Neural progenitor cell (in vitro differentiated cells): Measurements from ENCODE around the gene NKTR. TPM values are rescaled to one million over a fixed set of nuclear protein-coding genes. Genes with fewer than 3 reads are reported as not detected.

Experiments used
- DNase-seq: peaks from one replicate; pipeline ENCODE4 v3.0.0-alpha.2; 2016; ENCODE audit warnings: low spot score
- H2AFZ ChIP-seq: fragments of 200-600 bp; sonication (generic); replicated peaks from 2 replicates; pipeline ENCODE4 v1.6.1; 2016; ENCODE audit warnings: antibody characterized with exemption
- H3F3A ChIP-seq: fragments of 200-600 bp; sonication (generic); 2 replicates; pipeline ENCODE4 v1.6.1; 2016; ENCODE audit warnings: antibody characterized with exemption, low read depth
- H3K27ac ChIP-seq: fragments of 200-600 bp; sonication (generic); 2 replicates; pipeline ENCODE4 v1.5.1; 2016; ENCODE audit warnings: mild to moderate bottlenecking
- H3K27me3 ChIP-seq: fragments of 200-600 bp; sonication (generic); 2 replicates; pipeline ENCODE4 v1.6.1; 2016; ENCODE audit warnings: mild to moderate bottlenecking, moderate library complexity
- H3K36me3 ChIP-seq: fragments of 200-600 bp; sonication (generic); 2 replicates; pipeline ENCODE4 v1.5.1; 2016
- H3K4me1 ChIP-seq: fragments of 200-600 bp; sonication (generic); 2 replicates; pipeline ENCODE4 v1.6.1; 2016; ENCODE audit warnings: mixed run types
- H3K4me2 ChIP-seq: fragments of 200-600 bp; sonication (generic); 2 replicates; pipeline ENCODE4 v1.6.1; 2016
- H3K4me3 ChIP-seq: fragments of 200-600 bp; sonication (generic); 2 replicates; pipeline ENCODE4 v1.5.1; 2016
- H3K79me2 ChIP-seq: fragments of 200-600 bp; sonication (generic); 2 replicates; pipeline ENCODE4 v1.6.1; 2016; ENCODE audit warnings: low read depth
- H3K9ac ChIP-seq: fragments of 200-600 bp; sonication (generic); 2 replicates; pipeline ENCODE4 v1.6.1; 2016
- H3K9me3 ChIP-seq: fragments of 200-600 bp; sonication (generic); 2 replicates; pipeline ENCODE4 v1.5.1; 2016; ENCODE audit warnings: low read depth
- H4K20me1 ChIP-seq: fragments of 200-600 bp; sonication (generic); 2 replicates; pipeline ENCODE4 v1.6.1; 2016; ENCODE audit warnings: low read depth
- H3K27ac Mint-ChIP-seq: 3 replicates; pipeline ENCODE4 v1.8.0; 2021; ENCODE audit warnings: mixed read lengths
- H3K27me3 Mint-ChIP-seq: 2 replicates; pipeline ENCODE4 v1.8.0; 2022; ENCODE audit warnings: low read depth, mild to moderate bottlenecking, inconsistent platforms, moderate library complexity, mixed read lengths; ENCODE audit not compliant: insufficient read depth
- H3K36me3 Mint-ChIP-seq: 3 replicates; pipeline ENCODE4 v1.8.0; 2021; ENCODE audit warnings: mixed read lengths
- H3K4me1 Mint-ChIP-seq: 3 replicates; pipeline ENCODE4 v1.8.0; 2021; ENCODE audit warnings: mixed read lengths
- H3K4me3 Mint-ChIP-seq: 3 replicates; pipeline ENCODE4 v1.8.0; 2021; ENCODE audit warnings: mild to moderate bottlenecking, moderate library complexity, mixed read lengths
- H3K9me3 Mint-ChIP-seq: 3 replicates; pipeline ENCODE4 v1.8.0; 2020; ENCODE audit warnings: mixed read lengths
- EZH2 ChIP-seq: fragments of 200-600 bp; sonication (generic); IDR thresholded peaks from 2 replicates; pipeline ENCODE4 v1.6.1; 2017; ENCODE audit warnings: antibody characterized with exemption, mild to moderate bottlenecking, moderate library complexity
- EZH2phosphoT487 ChIP-seq: fragments of 200-600 bp; sonication (generic); IDR thresholded peaks from 2 replicates; pipeline ENCODE4 v1.6.1; 2017; ENCODE audit warnings: antibody characterized with exemption
- total RNA-seq: library from RNA; depleted of rRNA; stranded (reverse); fragments of >200 nt; gene quantifications from 2 replicates; pipeline ENCODE4 v1.2.3, GENCODE V29; 2015; ENCODE audit warnings: low replicate concordance
- TF ChIP-seq, protein P1 (sequence below): fragments of 200-600 bp; sonication (generic); IDR thresholded peaks from 2 replicates; pipeline ENCODE4 v1.5.1; 2017; ENCODE audit warnings: antibody characterized with exemption, mild to moderate bottlenecking

NKTR gene
- total RNA-seq, 1 donor from 2014 or later, result 190 TPM

DNA sequence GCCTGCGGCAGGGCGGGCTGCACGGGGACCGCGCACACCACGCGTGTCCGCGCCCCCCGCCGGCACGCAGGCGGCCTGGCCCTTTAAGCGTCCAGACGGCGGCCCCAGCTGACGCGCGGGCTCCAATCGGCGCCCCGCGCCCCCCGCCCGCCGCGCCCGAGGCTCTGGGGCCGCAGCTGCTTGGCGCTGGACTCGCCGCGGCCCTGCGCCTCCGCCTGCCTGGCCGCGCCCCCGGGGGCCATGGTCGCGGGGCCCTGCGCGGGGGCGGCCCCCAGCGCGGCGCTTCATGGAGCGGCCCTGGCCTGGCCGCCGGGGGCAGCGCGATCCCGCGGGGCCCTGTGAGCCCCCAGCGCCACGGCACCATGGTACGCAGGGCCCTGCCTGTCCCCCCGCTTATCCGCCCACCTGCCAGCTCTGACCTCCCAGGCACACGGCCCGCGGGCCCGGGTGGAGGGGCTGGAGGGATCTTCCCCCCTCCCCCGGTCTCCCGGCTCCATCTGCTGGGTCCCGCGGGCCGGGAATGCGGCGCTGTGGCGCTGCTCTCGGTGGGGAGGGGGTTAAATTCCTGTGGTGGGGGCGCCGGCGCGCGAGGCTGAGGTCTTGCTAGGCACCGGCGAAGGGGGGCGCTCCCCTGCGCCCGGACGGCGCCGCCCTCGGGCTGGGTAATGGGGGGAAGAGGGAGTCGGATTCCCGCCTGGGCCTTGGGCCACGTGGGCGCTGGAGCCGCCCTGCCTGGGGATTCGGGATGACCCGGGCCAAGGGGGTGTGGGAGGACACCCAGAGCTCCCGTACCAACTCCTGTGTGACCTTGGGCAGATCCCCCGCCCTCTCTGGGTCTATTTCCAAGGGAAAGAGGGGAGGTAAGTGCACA, 54.1 kb downstream of the NKTR start:
- Mint-ChIP-seq H3K4me1 (peaks cover 30% of the 10 kb centered on the region), H3K36me3 (peaks cover 1% of the 10 kb centered on the region), H3K9me3 (no peaks in the 10 kb centered on the region), H3K27ac (no peak overlapping the region), H3K4me3 (peak overlapping the region; percentile 73), H3K27me3 (peaks cover 5% of the 10 kb centered on the region)
- Histone ChIP-seq H3K4me2 (peak overlapping the region; percentile 100), H3K4me1 (peaks cover 12% of the 10 kb centered on the region), H3K9me3 (no peaks in the 10 kb centered on the region), H3K27ac (no peak overlapping the region), H3K79me2 (no peaks in the 10 kb centered on the region), H2AFZ (peak overlapping the region; percentile 92), H3F3A (peaks cover 6% of the 10 kb centered on the region), H3K9ac (peak overlapping the region; percentile 45), H3K4me3 (peak overlapping the region; percentile 86), H3K27me3 (no peaks in the 10 kb centered on the region), H3K36me3 (no peaks in the 10 kb centered on the region), H4K20me1 (peaks cover 16% of the 10 kb centered on the region)
- peak; percentile 92 for DNase-seq
- TF ChIP-seq EZH2phosphoT487, result no peak
- TF ChIP-seq, protein P1, sequence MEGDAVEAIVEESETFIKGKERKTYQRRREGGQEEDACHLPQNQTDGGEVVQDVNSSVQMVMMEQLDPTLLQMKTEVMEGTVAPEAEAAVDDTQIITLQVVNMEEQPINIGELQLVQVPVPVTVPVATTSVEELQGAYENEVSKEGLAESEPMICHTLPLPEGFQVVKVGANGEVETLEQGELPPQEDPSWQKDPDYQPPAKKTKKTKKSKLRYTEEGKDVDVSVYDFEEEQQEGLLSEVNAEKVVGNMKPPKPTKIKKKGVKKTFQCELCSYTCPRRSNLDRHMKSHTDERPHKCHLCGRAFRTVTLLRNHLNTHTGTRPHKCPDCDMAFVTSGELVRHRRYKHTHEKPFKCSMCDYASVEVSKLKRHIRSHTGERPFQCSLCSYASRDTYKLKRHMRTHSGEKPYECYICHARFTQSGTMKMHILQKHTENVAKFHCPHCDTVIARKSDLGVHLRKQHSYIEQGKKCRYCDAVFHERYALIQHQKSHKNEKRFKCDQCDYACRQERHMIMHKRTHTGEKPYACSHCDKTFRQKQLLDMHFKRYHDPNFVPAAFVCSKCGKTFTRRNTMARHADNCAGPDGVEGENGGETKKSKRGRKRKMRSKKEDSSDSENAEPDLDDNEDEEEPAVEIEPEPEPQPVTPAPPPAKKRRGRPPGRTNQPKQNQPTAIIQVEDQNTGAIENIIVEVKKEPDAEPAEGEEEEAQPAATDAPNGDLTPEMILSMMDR, result peak; percentile 59

DNA sequence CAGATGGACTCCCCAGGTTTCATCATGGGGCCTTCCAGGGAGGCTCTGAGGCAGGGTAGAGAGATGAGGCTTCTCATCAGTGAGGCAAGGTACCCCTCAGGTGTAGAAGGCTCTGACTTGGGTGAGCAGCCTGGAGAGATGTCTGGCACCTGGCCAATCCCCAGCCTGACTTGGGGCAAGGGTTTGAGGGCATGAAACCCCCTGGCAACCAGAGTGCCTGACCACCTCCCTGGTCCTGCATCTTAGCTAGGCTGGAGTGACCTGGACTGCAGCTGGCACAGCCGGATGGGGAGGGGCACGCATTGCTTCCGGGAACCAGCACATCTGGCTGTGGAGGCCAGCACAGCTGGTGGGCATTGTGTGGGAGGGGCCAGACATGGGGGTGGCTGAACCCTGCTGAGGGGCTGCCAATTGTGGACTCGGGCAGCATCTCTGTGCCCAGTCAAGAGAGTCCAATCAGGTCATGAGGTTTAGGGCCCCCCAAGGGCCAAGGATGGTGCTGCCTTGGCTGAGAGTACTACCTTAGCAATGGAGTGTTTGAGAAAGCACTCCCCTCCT, 54.9 kb downstream of the NKTR start:
- no peak overlapping the region for H2AFZ ChIP-seq
- peaks cover 5% of the 10 kb centered on the region for H3K27me3 Mint-ChIP-seq

GRCh38 chr3:42655980-42656679, 55.6 kb downstream of the NKTR start:
- Histone ChIP-seq H3K9me3 (no peaks in the 10 kb centered on the region), H3K4me2 (no peak overlapping the region), H3K27ac (no peak overlapping the region), H3K4me3 (no peak overlapping the region), H3K27me3 (no peaks in the 10 kb centered on the region), H2AFZ (no peak overlapping the region), H4K20me1 (peaks cover 16% of the 10 kb centered on the region), H3K36me3 (no peaks in the 10 kb centered on the region), H3K9ac (no peak overlapping the region), H3F3A (peaks cover 6% of the 10 kb centered on the region), H3K79me2 (no peaks in the 10 kb centered on the region), H3K4me1 (peaks cover 12% of the 10 kb centered on the region)
- H3K4me3 Mint-ChIP-seq, result peak overlapping the region; percentile 73
- H3K9me3 Mint-ChIP-seq, result peaks cover 2% of the 10 kb centered on the region
- H3K36me3 Mint-ChIP-seq, result peaks cover 4% of the 10 kb centered on the region
- peak overlapping the region; percentile 84 for H3K27ac Mint-ChIP-seq
- no peak for DNase-seq
- peaks cover 30% of the 10 kb centered on the region for H3K4me1 Mint-ChIP-seq
- no peak for TF ChIP-seq EZH2
- TF ChIP-seq, protein P1, result no peak
- TF ChIP-seq EZH2phosphoT487, result no peak
- peaks cover 2% of the 10 kb centered on the region for H3K27me3 Mint-ChIP-seq

More for the DNA sequence above, 54.9 kb downstream of the NKTR start:
- TF ChIP-seq EZH2phosphoT487 (no peak), EZH2 (no peak)
- TF ChIP-seq, protein P1, result no peak
- peaks cover 6% of the 10 kb centered on the region for H3F3A ChIP-seq
- H3K9ac ChIP-seq, result no peak overlapping the region
- H3K27ac Mint-ChIP-seq, result no peak overlapping the region
- H3K4me2 ChIP-seq, result peak overlapping the region; percentile 100
- no peaks in the 10 kb centered on the region for H3K36me3 ChIP-seq
- peaks cover 12% of the 10 kb centered on the region for H3K4me1 ChIP-seq
- H3K27ac ChIP-seq, result no peak overlapping the region
- H3K9me3 Mint-ChIP-seq, result peaks cover 2% of the 10 kb centered on the region
- peak overlapping the region; percentile 73 for H3K4me3 Mint-ChIP-seq
- peaks cover 16% of the 10 kb centered on the region for H4K20me1 ChIP-seq
- H3K9me3 ChIP-seq, result no peaks in the 10 kb centered on the region
- peaks cover 3% of the 10 kb centered on the region for H3K36me3 Mint-ChIP-seq
- no peaks in the 10 kb centered on the region for H3K27me3 ChIP-seq
- H3K4me3 ChIP-seq, result peak overlapping the region; percentile 86
- H3K4me1 Mint-ChIP-seq, result peaks cover 33% of the 10 kb centered on the region
- H3K79me2 ChIP-seq, result no peaks in the 10 kb centered on the region
- peak; percentile 38 for DNase-seq
